CD4-positive, alpha-beta T cell treated with Interleukin-17A for 4 hours (primary cell): ENCODE results near the gene SPRED1.
A peak's percentile ranks its signal among the peaks of the same experiment; 100 is the strongest.
"Not testable (repeated sequence)": the region's sequence is repeated elsewhere in the genome, so short reads cannot be mapped to it uniquely, and the experiment has no call there.

ENCODE experiments used
- DNase-seq: peaks from one replicate; pipeline ENCODE4 v3.0.0-alpha.2; 2020; ENCODE audit warnings: mixed read lengths

Gene SPRED1

GRCh38 chr15:38237021-38237420 lies 15.6 kb upstream of the SPRED1 start:
- not testable (repeated sequence) for DNase-seq

GRCh38 chr15:38238311-38238710 lies 14.3 kb upstream of the SPRED1 start:
- DNase-seq: no peak

GRCh38 chr15:38242055-38242454 lies 10.6 kb upstream of the SPRED1 start:
- DNase-seq: no peak

- no peak for DNase-seq
Observed at GRCh38 chr15:38243278-38244055, 9.2 kb upstream of the SPRED1 start.

DNA sequence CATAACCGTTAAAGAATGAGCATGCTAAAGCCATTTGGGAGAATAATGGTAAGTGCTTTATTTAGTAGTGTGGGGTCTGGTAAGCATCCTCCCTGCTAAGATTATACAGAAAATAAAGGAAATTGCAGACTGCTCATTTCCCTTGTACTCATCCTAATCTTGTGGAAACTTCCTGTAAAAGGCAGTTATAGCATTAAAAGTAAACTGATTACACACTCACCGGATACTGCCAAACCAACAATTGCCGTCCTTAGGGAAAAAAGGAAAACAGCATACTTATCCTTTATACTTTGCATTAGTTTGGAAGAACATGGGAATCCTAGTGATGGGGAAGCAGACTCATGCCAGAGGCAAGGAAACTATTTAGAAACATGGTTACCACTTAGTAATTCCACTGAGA lies 5.3 kb upstream of the SPRED1 start:
- DNase-seq: no peak

GRCh38 chr15:38253351-38253781 lies 730 bp downstream of the SPRED1 start:
- DNase-seq: no peak

DNA sequence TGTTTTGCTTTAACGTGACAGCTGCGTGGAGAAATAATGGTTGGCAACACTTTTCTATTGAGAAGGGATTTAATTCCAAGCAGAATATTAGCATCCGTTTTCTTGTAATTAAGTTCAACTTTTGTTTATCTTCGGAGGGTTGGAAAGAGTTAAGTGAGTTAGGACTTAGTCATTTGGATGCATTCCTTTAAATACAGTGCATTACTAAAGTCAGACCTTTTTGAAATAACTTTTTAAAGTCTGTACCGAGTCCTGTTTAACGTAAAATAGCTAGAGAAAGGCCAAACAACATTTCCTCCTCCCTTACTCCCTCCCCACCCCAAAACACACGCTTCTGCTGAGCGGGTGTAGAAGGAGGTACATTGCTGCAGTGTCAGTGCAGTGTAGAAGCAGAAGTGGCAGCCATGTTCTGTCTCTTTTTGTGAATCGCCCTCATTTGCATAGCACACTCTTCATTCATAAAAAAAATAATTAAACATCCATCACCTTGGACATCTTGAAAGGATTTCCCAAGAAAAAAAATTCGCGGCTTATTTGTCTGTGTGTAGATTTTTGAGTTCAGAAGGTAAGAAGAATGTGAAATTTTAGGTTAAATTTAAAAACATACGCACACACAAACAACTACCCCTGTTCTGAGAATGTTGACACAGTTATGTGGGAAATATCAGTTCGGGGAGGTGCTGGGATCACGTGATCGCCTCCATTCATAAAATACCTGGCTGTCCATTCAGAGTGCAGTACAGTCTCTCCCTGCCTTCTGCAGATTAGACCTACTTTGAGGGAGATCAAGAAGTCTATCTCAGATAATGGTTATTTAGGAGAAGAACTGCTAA lies 1.6 kb downstream of the SPRED1 start:
- peak; percentile 53 for DNase-seq

GRCh38 chr15:38255690-38256089 lies 3.1 kb downstream of the SPRED1 start:
- no peak for DNase-seq

DNA sequence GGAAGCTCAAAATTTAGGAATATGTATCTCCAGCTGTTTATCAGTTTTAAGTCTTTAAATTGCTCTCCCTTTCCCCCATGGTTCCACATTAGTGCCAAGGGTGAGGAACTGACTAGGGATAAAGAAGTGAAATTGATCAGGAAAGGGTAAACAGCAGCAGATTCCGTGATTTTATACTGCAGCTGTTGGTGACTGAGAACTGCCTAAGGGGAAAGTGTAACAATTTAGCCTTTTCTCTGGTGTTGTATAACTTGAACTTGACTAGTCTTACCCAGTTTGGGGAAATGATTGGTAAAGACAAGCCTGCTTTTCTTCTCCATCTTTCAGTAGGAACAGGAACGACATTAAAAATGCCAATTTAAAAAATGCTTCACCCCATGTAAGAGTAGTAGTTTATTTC lies 5.0 kb downstream of the SPRED1 start:
- DNase-seq: no peak

GRCh38 chr15:38259134-38259533 lies 6.5 kb downstream of the SPRED1 start:
- DNase-seq: no peak

GRCh38 chr15:38260077-38260476 lies 7.4 kb downstream of the SPRED1 start:
- DNase-seq: no peak

DNA sequence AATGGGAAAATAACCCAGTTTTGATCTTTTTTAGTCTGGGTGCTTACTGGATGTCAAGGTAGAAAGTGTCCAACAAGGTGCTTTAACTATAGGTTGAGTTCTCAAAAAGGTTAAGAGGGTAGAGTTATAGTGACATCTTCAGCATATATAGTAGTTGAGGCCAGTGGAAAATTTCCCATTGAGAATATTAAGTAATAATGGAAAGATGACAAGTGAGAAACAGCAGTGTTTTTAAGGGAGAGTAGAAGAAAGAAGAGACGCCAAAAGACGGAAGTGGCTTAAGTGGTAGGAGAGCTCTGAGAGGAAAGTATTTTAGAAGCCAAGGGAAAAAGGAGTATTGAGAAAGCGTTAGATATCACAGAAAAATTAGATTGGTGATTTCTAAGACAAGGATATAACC lies 10.6 kb downstream of the SPRED1 start:
- no peak for DNase-seq

- no peak for DNase-seq
Observed at GRCh38 chr15:38263996-38264395, 11.4 kb downstream of the SPRED1 start.

- DNase-seq: no peak
Observed at GRCh38 chr15:38266247-38266986, 13.8 kb downstream of the SPRED1 start.

- no peak for DNase-seq
Observed at GRCh38 chr15:38267421-38268022, 14.9 kb downstream of the SPRED1 start.

DNA sequence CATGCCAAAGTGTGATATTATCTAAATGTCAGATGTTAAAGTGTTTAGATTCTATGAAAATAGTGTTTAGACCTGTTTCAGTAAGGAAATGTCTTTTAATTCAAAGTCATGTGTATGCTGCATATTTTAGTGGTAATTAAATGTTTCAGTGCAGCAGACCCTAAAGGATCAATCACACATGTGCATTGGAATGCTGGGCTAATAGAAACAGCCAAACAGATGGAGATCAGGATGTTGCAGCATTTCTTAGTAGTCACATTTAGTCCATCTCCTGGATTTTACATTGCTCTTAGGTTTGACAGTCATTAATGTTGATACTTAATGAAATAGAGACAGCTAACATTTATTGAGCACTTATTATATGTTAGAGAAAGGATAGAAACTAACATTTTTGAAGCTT lies 18.5 kb downstream of the SPRED1 start:
- DNase-seq: no peak

- no peak for DNase-seq
Observed at GRCh38 chr15:38271895-38272294, 19.3 kb downstream of the SPRED1 start.

GRCh38 chr15:38272431-38272830 lies 19.8 kb downstream of the SPRED1 start:
- not testable (repeated sequence) for DNase-seq

GRCh38 chr15:38274135-38274534 lies 21.5 kb downstream of the SPRED1 start:
- no peak for DNase-seq

- no peak for DNase-seq
Observed at GRCh38 chr15:38275959-38276358, 23.3 kb downstream of the SPRED1 start.

- DNase-seq: not testable (repeated sequence)
Observed at GRCh38 chr15:38277281-38277680, 24.6 kb downstream of the SPRED1 start.

- DNase-seq: no peak
Observed at GRCh38 chr15:38281031-38281430, 28.4 kb downstream of the SPRED1 start.

GRCh38 chr15:38283010-38283409 lies 30.4 kb downstream of the SPRED1 start:
- no peak for DNase-seq
